Panc1 (cell line): ENCODE results near the gene SCGB1C2.
"Not testable (repeated sequence)": the region's sequence is repeated elsewhere in the genome, so short reads cannot be mapped to it uniquely, and the experiment has no call there.

ENCODE experiments used
- CTCF ChIP-seq: fragments of 450-650 bp; IDR thresholded peaks from 2 replicates; pipeline ENCODE4 v1.5.1; 2017; ENCODE audit warnings: mild to moderate bottlenecking
- POLR2AphosphoS5 ChIP-seq: IDR thresholded peaks from 2 replicates; pipeline ENCODE4 v1.6.1; 2012; ENCODE audit warnings: mild to moderate bottlenecking, low read depth, low read length, moderate library complexity

- TF ChIP-seq CTCF, POLR2AphosphoS5: not testable (repeated sequence)
Measured at GRCh38 chr17:134332-134785, 3.0 kb upstream of the SCGB1C2 start.
